ENCODE measurements around the gene BRDT.

Gene BRDT

DNA sequence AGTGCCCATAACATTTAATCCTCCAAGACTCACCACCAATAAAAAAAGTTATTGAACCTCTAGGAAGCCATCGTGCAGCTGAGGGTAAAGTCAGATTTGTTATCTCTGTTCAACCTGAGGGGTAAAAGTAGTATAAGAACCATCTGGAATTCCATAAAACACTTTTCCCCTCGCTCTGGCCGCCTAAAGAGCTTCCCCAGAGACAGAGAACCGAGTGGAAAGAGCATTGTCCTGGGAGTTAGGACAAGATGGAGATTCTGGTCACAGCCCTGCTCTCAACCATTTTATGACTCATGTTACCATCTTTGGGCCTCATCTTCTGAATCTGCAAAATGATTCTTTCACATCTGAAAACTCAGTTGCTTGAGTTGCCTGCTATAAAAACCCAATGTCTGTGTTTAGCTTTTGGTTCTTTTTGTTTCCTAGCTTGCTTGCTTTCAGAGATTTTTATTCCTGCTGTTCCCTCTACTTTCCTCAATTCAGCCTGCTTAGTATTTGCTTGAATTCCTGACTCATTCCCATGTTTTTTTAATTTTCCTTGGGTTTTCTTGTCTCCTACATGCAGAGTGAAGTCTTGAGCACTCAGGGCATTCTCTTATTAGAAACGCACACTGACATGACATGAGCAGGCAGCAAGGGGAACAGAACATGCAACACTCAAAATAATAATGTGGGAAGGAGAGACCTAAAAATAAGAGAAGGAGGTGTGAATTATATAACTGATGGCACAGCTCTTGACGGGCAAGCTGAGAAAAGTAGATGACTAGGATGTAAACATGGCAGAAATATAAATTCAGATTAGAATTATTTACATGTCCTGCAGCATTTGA is 82.3 kb downstream of the BRDT start:
- no peak for TF ChIP-seq NFIC (IDR thresholded peaks at IDR 0.05)
- TF ChIP-seq EGR1 (IDR thresholded peaks at IDR 0.05), result no peak

DNA sequence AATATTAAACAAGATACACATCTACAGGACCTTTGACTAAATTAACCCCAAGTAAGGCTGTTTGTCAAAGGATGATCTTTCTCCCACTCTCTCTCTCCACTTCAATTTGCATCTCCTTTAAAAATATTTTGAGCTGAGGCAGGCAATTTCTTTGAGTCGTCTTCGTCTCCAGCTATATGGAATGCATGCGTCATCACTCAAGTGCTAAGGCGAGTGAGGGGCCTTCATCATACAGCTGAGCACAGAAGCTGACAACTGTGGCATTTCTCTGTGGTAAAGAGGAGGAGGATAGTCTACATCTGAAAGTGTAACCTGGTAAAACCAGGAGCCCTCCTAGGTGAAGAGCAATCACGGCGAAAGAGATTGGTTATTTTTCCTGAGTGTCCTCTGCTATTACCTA is 88.2 kb downstream of the BRDT start:
- TF ChIP-seq TEAD4 (IDR thresholded peaks at IDR 0.05) (no peak), RAD21 (IDR thresholded peaks at IDR 0.05; ENCODE audit: low read depth) (no peak), EGR1 (IDR thresholded peaks at IDR 0.05) (no peak), ZBTB7A (IDR thresholded peaks at IDR 0.05; ENCODE audit: low read depth) (no peak), YY1 (IDR thresholded peaks at IDR 0.05; ENCODE audit: low read depth) (no peak), TAF1 (IDR thresholded peaks at IDR 0.05; ENCODE audit: low read depth) (no peak), NFIC (IDR thresholded peaks at IDR 0.05) (no peak), CEBPB (IDR thresholded peaks at IDR 0.05) (no peak), CREB1 (IDR thresholded peaks at IDR 0.05; ENCODE audit: low read depth) (no peak), FOXM1 (IDR thresholded peaks at IDR 0.05; ENCODE audit: borderline replicate concordance, low read depth) (no peak)
- TF ChIP-seq, protein P1, sequence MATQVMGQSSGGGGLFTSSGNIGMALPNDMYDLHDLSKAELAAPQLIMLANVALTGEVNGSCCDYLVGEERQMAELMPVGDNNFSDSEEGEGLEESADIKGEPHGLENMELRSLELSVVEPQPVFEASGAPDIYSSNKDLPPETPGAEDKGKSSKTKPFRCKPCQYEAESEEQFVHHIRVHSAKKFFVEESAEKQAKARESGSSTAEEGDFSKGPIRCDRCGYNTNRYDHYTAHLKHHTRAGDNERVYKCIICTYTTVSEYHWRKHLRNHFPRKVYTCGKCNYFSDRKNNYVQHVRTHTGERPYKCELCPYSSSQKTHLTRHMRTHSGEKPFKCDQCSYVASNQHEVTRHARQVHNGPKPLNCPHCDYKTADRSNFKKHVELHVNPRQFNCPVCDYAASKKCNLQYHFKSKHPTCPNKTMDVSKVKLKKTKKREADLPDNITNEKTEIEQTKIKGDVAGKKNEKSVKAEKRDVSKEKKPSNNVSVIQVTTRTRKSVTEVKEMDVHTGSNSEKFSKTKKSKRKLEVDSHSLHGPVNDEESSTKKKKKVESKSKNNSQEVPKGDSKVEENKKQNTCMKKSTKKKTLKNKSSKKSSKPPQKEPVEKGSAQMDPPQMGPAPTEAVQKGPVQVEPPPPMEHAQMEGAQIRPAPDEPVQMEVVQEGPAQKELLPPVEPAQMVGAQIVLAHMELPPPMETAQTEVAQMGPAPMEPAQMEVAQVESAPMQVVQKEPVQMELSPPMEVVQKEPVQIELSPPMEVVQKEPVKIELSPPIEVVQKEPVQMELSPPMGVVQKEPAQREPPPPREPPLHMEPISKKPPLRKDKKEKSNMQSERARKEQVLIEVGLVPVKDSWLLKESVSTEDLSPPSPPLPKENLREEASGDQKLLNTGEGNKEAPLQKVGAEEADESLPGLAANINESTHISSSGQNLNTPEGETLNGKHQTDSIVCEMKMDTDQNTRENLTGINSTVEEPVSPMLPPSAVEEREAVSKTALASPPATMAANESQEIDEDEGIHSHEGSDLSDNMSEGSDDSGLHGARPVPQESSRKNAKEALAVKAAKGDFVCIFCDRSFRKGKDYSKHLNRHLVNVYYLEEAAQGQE (IDR thresholded peaks at IDR 0.05; ENCODE audit: low read depth), result no peak

DNA sequence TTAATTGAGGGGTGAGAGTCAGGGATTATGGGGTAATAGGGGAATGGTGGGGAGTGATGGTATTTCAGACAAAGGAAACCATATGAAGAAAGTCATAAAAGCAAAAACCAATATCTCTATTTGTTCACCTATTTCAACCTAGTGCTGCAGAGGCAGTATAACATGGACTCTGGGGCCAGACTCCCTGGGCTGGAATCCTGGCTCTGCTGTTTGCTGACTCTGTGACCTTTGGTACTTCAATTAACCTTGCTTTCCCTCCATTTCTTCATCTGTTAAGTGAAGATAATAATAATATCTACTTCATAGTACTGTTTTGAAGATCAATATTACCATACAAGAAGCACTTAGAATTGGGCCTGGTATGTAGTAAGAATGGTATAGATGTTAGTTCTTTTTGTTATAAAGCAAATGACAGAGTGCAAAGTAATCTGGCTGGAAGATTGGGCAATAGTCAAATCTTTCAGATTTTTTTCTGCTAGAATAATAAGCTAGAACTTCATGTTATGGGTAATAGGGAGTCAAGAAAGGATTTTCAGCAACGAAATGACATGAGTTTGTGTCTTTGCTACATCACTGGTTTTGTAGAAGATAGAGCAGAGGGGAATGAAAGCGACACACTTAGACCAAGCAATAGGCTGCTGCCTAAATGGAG is 89.6 kb downstream of the BRDT start:
- TF ChIP-seq, protein P2, sequence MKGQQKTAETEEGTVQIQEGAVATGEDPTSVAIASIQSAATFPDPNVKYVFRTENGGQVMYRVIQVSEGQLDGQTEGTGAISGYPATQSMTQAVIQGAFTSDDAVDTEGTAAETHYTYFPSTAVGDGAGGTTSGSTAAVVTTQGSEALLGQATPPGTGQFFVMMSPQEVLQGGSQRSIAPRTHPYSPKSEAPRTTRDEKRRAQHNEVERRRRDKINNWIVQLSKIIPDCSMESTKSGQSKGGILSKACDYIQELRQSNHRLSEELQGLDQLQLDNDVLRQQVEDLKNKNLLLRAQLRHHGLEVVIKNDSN (IDR thresholded peaks at IDR 0.05), result no peak
- no peak for TF ChIP-seq EP300 (IDR thresholded peaks at IDR 0.05; ENCODE audit: borderline replicate concordance)
- TF ChIP-seq, protein P1 (IDR thresholded peaks at IDR 0.05; ENCODE audit: low read depth), result no peak
- no peak for TF ChIP-seq FOXM1 (IDR thresholded peaks at IDR 0.05; ENCODE audit: borderline replicate concordance, low read depth)
- no peak for TF ChIP-seq CEBPB (IDR thresholded peaks at IDR 0.05)
- no peak for TF ChIP-seq EGR1 (IDR thresholded peaks at IDR 0.05)
- no peak for TF ChIP-seq ZBTB7A (IDR thresholded peaks at IDR 0.05; ENCODE audit: low read depth)
- TF ChIP-seq NFIC (IDR thresholded peaks at IDR 0.05), result no peak
- TF ChIP-seq RAD21 (IDR thresholded peaks at IDR 0.05; ENCODE audit: low read depth), result no peak
- no peak for TF ChIP-seq CREB1 (IDR thresholded peaks at IDR 0.05; ENCODE audit: low read depth)
- TF ChIP-seq TAF1 (IDR thresholded peaks at IDR 0.05; ENCODE audit: low read depth), result no peak
- TF ChIP-seq TCF12 (IDR thresholded peaks at IDR 0.05; ENCODE audit: low read depth), result no peak

DNA sequence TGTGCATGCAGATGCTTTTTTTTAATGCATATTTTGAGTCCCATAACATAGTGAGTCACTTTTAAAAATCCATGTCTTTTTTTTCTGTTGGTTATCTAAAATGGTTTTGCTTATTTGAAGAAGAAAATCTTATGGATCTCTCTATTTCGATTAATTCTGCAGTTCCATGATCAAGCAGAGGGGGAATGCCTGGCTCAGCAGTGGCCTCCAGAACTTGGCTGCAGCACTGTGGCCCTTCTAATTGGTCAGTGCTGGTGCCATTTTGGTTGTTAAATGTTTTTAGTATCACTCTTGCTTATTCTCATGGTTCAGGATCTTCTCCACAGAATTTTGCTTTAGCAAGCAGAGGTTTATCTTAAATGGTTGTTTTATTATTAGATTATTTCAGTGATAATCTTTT is 91.8 kb downstream of the BRDT start:
- TF ChIP-seq YY1 (IDR thresholded peaks at IDR 0.05; ENCODE audit: low read depth) (no peak), NFIC (IDR thresholded peaks at IDR 0.05) (no peak), TAF1 (IDR thresholded peaks at IDR 0.05; ENCODE audit: low read depth) (no peak), TCF12 (IDR thresholded peaks at IDR 0.05; ENCODE audit: low read depth) (no peak), FOXM1 (IDR thresholded peaks at IDR 0.05; ENCODE audit: borderline replicate concordance, low read depth) (no peak), CREB1 (IDR thresholded peaks at IDR 0.05; ENCODE audit: low read depth) (no peak), EGR1 (IDR thresholded peaks at IDR 0.05) (no peak), ZBTB7A (IDR thresholded peaks at IDR 0.05; ENCODE audit: low read depth) (no peak), RAD21 (IDR thresholded peaks at IDR 0.05; ENCODE audit: low read depth) (no peak), TEAD4 (IDR thresholded peaks at IDR 0.05) (no peak), EP300 (IDR thresholded peaks at IDR 0.05; ENCODE audit: borderline replicate concordance) (no peak), CEBPB (IDR thresholded peaks at IDR 0.05) (no peak)
- TF ChIP-seq, protein P1 (IDR thresholded peaks at IDR 0.05; ENCODE audit: low read depth), result no peak
- TF ChIP-seq, protein P2 (IDR thresholded peaks at IDR 0.05), result no peak
- TF ChIP-seq, protein P3, sequence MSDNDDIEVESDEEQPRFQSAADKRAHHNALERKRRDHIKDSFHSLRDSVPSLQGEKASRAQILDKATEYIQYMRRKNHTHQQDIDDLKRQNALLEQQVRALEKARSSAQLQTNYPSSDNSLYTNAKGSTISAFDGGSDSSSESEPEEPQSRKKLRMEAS (IDR thresholded peaks at IDR 0.05), result no peak
